AG10803 (cell line): ENCODE measurements around the gene CAMK1D.

Experiments used
- DNase-seq: peaks from one replicate; pipeline ENCODE4 v3.0.0; 2010; ENCODE audit warnings: low read depth
- H3K4me3 ChIP-seq: 2 replicates; pipeline ENCODE4 v1.5.1; 2011; ENCODE audit warnings: mild to moderate bottlenecking, low read length, control low read depth
- TF ChIP-seq, protein P1 (sequence below): conservative IDR thresholded peaks from 2 replicates; pipeline ENCODE4 v1.5.1; 2011; ENCODE audit warnings: mild to moderate bottlenecking, low read length, control low read depth, inconsistent platforms

CAMK1D gene

DNA sequence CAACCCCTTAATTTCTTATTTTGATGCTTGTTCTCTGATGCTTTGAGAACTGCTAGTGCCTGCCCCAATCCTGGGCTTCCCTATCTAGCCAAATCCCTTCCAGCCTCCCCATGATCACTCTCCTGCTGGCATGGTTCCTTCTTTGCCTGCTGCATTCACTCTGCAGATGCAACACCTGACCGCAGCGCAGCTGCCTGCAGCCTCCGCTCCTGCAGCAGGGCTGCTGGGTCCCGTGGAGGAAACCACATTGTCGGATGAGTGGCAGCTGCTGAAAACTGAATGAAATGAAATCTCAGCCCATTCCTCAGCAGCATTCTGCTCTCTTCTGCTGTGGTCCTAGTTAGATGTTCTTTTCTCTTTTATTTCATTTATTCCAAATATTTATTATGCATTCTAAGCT, 331.9 kb downstream of the CAMK1D start:
- TF ChIP-seq, protein P1, sequence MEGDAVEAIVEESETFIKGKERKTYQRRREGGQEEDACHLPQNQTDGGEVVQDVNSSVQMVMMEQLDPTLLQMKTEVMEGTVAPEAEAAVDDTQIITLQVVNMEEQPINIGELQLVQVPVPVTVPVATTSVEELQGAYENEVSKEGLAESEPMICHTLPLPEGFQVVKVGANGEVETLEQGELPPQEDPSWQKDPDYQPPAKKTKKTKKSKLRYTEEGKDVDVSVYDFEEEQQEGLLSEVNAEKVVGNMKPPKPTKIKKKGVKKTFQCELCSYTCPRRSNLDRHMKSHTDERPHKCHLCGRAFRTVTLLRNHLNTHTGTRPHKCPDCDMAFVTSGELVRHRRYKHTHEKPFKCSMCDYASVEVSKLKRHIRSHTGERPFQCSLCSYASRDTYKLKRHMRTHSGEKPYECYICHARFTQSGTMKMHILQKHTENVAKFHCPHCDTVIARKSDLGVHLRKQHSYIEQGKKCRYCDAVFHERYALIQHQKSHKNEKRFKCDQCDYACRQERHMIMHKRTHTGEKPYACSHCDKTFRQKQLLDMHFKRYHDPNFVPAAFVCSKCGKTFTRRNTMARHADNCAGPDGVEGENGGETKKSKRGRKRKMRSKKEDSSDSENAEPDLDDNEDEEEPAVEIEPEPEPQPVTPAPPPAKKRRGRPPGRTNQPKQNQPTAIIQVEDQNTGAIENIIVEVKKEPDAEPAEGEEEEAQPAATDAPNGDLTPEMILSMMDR, result no peak
- H3K4me3 ChIP-seq, result no peak overlapping the region
- no peak for DNase-seq

DNA sequence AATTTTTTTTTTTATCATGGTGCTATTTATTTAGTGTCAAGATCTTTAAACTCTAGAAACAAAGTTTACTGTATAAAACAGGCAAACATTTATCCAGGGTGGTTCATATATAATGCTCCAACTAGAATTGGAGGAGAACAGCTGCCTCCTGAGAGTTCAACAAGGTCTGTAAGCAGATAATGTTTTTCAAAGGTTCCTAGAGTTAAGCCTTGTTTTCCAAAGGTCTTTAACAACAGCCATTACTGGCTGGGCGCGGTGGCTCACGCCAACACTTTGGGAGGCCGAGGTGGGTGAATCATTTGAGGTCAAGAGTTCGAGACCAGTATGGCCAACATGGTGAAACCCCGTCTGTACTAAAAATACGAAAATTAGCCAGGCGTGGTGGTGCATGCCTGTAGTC, 335.4 kb downstream of the CAMK1D start:
- H3K4me3 ChIP-seq, result no peak overlapping the region
- TF ChIP-seq, protein P1, result no peak
- DNase-seq, result no peak

DNA sequence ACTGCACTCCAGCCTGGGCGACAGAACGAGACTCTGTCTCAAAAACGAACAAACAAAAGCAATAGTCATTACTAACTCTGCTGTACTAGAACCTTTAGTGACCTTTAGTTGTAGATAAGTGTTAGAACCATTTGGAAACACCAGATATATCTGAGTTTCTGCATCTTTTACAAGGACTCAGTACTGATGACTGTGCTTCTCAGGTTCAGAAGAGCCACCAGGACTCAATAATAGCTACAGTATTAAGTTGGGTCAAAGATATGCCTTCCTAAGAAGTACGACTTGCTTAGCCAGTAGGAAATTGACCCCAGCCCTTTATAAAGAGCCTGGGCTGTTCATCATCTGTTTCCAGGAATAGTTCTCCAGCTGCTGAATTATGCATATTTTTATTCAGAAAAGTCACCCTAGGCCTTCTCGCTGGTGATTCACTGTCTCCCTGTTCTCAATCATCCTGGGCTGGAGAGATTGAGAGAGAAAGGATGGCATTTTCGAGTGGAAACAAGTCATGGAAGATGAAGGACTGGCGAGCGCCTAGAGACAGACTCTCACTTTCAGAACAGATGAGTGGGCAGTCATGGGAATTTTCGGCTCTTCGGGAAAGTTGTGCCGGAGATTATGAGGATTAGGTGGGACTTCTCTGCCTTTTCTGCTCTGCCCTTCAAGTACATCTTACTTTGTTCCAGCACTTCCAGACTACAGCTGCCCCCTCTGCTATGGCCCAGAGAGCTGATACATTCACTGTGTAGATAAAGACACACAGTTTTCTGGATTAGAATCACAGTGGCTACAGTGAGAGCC, 336.1 kb downstream of the CAMK1D start:
- no peak for DNase-seq
- TF ChIP-seq, protein P1, result no peak
- no peak overlapping the region for H3K4me3 ChIP-seq

DNA sequence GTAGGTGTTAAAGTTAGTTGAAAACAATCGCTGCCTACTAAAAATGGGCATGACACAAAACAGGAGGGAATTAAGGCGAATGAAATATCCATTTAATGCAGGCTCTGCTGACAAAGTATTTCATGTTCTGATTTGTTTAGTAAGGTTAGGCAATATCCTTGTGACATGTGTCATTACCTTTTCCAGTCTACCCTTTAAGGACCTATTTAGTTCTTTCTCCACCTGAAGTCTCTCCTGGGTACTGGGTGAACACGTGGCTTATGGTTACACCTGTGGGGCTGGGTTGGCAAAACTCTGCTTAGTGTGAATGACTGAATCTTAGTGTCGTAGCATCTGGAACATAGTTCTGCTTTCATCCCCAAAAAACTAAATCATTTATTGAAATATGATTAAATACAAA, 338.6 kb downstream of the CAMK1D start:
- DNase-seq, result no peak
- TF ChIP-seq, protein P1, result no peak
- H3K4me3 ChIP-seq, result no peak overlapping the region

DNA sequence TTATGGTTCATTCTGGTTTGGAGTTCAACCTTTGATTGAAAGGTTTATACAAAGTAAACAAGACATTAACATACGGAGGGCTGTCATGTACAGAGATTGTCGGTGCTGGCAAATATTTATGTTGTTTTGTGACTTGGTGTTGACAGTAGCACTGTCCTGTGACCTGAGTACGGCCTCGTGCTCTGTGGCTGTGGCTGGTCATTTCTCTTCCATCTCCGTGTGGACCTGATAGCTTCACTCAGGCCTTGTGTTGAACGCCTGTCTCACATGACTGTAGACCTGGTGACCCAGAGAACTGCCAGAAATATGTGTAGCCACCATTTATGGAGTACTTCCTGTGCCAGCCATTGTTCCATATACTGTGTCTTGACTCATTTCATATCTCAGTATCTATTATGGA, 340.5 kb downstream of the CAMK1D start:
- DNase-seq, result no peak
- TF ChIP-seq, protein P1, result no peak

DNA sequence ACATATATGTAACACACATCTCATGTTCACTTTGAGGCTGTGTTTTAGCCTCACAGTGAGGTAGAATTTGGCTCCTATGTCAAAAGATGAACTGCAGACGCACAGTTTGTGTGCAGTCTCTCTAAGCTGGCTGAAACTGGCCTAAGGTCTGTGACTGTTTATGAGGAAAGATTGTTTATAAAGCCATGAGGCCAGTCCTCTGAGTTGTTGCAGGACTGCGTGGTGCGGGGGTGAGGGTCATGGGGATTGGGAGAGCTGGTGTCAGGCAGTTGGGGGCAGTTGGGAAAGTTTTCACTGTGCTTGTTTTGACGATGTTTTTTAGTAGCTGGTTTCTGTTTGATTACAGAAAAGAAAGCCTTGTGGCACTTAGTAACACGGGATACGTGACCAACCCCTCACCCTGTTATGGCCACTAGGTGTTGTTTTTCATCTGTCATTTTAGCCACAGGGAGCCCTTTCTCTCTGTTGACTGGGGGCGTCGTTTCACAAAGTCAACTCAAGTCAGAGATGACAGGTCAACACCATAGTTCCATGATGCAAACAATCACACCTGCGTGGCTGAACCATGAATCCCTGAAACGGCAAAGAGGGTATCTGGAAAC, 341.3 kb downstream of the CAMK1D start:
- TF ChIP-seq, protein P1, result no peak
- H3K4me3 ChIP-seq, result no peak overlapping the region
- no peak for DNase-seq

More for the DNA sequence above, 340.5 kb downstream of the CAMK1D start:
- no peak overlapping the region for H3K4me3 ChIP-seq

DNA sequence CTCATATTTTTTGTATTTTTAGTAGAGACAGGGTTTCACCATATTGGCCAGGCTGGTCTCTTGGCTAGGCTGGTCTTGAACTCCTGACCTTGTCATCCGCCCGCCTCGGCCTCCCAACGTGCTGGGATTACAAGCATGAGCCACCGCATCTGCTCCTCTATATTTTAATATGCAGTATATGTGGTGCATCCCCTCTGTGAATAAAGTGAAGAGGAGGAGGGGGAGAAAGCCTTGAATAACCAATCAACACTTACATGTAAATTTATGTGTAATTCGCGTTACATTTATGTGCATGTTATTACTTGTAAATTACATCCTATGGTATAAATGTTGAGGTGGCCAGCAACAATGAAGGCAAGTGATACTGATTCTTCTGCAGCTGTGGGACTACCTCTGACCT, 342.2 kb downstream of the CAMK1D start:
- no peak for DNase-seq
- H3K4me3 ChIP-seq, result no peak overlapping the region
- TF ChIP-seq, protein P1, result no peak
